ENCODE results near the gene IDH2.

GRCh38 chr15:90042356-90042755 is 59.9 kb downstream of the IDH2 start:
- TF ChIP-seq POLR2A (IDR thresholded peaks at IDR 0.05) (no peak), POLR2AphosphoS5 (IDR thresholded peaks at IDR 0.05) (no peak)
- TF ChIP-seq, protein P1, sequence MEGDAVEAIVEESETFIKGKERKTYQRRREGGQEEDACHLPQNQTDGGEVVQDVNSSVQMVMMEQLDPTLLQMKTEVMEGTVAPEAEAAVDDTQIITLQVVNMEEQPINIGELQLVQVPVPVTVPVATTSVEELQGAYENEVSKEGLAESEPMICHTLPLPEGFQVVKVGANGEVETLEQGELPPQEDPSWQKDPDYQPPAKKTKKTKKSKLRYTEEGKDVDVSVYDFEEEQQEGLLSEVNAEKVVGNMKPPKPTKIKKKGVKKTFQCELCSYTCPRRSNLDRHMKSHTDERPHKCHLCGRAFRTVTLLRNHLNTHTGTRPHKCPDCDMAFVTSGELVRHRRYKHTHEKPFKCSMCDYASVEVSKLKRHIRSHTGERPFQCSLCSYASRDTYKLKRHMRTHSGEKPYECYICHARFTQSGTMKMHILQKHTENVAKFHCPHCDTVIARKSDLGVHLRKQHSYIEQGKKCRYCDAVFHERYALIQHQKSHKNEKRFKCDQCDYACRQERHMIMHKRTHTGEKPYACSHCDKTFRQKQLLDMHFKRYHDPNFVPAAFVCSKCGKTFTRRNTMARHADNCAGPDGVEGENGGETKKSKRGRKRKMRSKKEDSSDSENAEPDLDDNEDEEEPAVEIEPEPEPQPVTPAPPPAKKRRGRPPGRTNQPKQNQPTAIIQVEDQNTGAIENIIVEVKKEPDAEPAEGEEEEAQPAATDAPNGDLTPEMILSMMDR (IDR thresholded peaks at IDR 0.05): no peak

Measured in upper lobe of left lung (tissue), 4 donors.